ENCODE results near the gene DNAL4. TPM values are rescaled to one million over a fixed set of nuclear protein-coding genes. Genes with fewer than 3 reads are reported as not detected.

The DNAL4 gene
- polyA plus RNA-seq, 3 donors, result 8.9 to 9.3 (median 9.0) TPM

DNA sequence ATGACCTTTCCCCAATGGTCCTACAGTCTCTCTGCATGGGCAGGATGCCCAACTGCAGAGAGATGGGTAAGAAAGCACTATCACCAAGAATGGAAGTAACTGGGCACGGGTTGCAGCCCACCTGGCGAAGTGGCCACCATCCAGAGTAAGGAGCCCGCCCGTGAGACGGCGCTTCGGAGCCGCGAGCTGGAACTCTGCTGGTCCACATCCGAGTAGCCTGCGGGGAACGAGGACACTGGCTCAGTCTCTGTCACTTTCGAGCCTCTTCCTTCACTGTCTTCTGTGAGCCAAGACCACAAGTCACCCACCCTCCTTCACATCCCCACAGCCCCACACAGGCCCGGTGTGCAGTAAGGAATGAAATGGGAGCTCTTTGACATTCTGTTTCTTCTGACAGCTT is 43.8 kb downstream of the DNAL4 start:
- no peak overlapping the region for H3K4me3 ChIP-seq (replicated peaks in 1 of 3; ENCODE audit: low read depth in 2 of 3, low read length in 3 of 3)
- peaks cover 73% of the 10 kb centered on the region for H4K20me1 ChIP-seq (ENCODE audit: insufficient read depth, low read length)
- peaks cover 67 to 86% of the 10 kb centered on the region in 2 donors for H3K36me3 Mint-ChIP-seq
- no peaks in the 10 kb centered on the region for H3K27me3 ChIP-seq (ENCODE audit: control insufficient read depth in 2 of 2, insufficient read depth in 2 of 2, low read length in 2 of 2)
- no peak overlapping the region for H3K4me2 ChIP-seq (replicated peaks; ENCODE audit: extremely low read depth, low read length, poor library complexity, severe bottlenecking)
- peaks cover 0 to 3% (median 0%) of the 10 kb centered on the region in 7 donors for H3K9me3 Mint-ChIP-seq
- peak overlapping the region in 4 of 7 donors; percentile 42 to 73 (median 61) for H3K27ac Mint-ChIP-seq
- H3K9ac ChIP-seq (ENCODE audit: insufficient read depth, low read length, poor library complexity, severe bottlenecking), result no peak overlapping the region
- peaks cover 45% of the 10 kb centered on the region for H3K4me1 Mint-ChIP-seq
- no peak overlapping the region for H2AFZ ChIP-seq (ENCODE audit: insufficient read depth, low read depth, low read length, poor library complexity, severe bottlenecking)
- H3K36me3 ChIP-seq (replicated peaks in 1 of 2; ENCODE audit: control insufficient read depth in 1 of 2, insufficient read depth in 2 of 2, low read length in 2 of 2), result peaks cover 63 to 74% of the 10 kb centered on the region in 2 donors
- peak overlapping the region in 1 of 2 donors; percentile 99 for H3K27ac ChIP-seq (ENCODE audit: low read depth in 1 of 2, low read length in 2 of 2)
- H3K9me3 ChIP-seq (replicated peaks in 1 of 2; ENCODE audit: control insufficient read depth in 1 of 2, insufficient read depth in 1 of 2, low read length in 2 of 2), result no peaks in the 10 kb centered on the region
- 100% methylated on average over 9 of the region's 14 CpGs for WGBS (ENCODE audit: insufficient coverage)
- peaks cover 0 to 3% (median 0%) of the 10 kb centered on the region in 3 donors for H3K27me3 Mint-ChIP-seq (ENCODE audit: low read depth in 3 of 3)
- intact Hi-C loops (cut with micrococcal nuclease), result loop anchor here (5.0 to 10.0 kb wide), 3 partner anchors 43 to 775 kb away; partner anchors contain the start of genes ATF4 (in 1 of the 2) and GTPBP1 (in 1 of the 2)
- peaks cover 89% of the 10 kb centered on the region for H3K79me2 ChIP-seq (ENCODE audit: insufficient read depth, low read length)
- DNase-seq, result no peak
- H3K4me3 Mint-ChIP-seq, result no peak overlapping the region
- TF ChIP-seq, protein P1, sequence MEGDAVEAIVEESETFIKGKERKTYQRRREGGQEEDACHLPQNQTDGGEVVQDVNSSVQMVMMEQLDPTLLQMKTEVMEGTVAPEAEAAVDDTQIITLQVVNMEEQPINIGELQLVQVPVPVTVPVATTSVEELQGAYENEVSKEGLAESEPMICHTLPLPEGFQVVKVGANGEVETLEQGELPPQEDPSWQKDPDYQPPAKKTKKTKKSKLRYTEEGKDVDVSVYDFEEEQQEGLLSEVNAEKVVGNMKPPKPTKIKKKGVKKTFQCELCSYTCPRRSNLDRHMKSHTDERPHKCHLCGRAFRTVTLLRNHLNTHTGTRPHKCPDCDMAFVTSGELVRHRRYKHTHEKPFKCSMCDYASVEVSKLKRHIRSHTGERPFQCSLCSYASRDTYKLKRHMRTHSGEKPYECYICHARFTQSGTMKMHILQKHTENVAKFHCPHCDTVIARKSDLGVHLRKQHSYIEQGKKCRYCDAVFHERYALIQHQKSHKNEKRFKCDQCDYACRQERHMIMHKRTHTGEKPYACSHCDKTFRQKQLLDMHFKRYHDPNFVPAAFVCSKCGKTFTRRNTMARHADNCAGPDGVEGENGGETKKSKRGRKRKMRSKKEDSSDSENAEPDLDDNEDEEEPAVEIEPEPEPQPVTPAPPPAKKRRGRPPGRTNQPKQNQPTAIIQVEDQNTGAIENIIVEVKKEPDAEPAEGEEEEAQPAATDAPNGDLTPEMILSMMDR (IDR thresholded peaks at IDR 0.05), result no peak
- peaks cover 46 to 49% of the 10 kb centered on the region in 2 donors for H3K4me1 ChIP-seq (ENCODE audit: control insufficient read depth in 1 of 2, insufficient read depth in 2 of 2, low read length in 2 of 2)

GRCh38 chr22:38748487-38749136 is 45.3 kb downstream of the DNAL4 start:
- H3K79me2 ChIP-seq (ENCODE audit: insufficient read depth, low read length), result peaks cover 90% of the 10 kb centered on the region
- no peaks in the 10 kb centered on the region for H3K27me3 ChIP-seq (ENCODE audit: control insufficient read depth in 2 of 2, insufficient read depth in 2 of 2, low read length in 2 of 2)
- Mint-ChIP-seq H3K27me3 (ENCODE audit: low read depth in 3 of 3) (peaks cover 0 to 3% (median 0%) of the 10 kb centered on the region in 3 donors), H3K27ac (peak overlapping the region in 3 of 7 donors; percentile 22 to 48 (median 38)), H3K9me3 (peaks cover 0 to 3% (median 0%) of the 10 kb centered on the region in 7 donors), H3K4me3 (no peak overlapping the region), H3K4me1 (peaks cover 32% of the 10 kb centered on the region), H3K36me3 (peaks cover 72 to 98% of the 10 kb centered on the region in 2 donors)
- WGBS (ENCODE audit: insufficient coverage), result 97% methylated on average over 13 of the region's 14 CpGs
- H3K27ac ChIP-seq (ENCODE audit: low read depth in 1 of 2, low read length in 2 of 2), result peak overlapping the region in 1 of 2 donors; percentile 45
- H3K4me1 ChIP-seq (ENCODE audit: control insufficient read depth in 1 of 2, insufficient read depth in 2 of 2, low read length in 2 of 2), result peaks cover 33 to 35% of the 10 kb centered on the region in 2 donors
- H4K20me1 ChIP-seq (ENCODE audit: insufficient read depth, low read length), result peaks cover 80% of the 10 kb centered on the region
- H2AFZ ChIP-seq (ENCODE audit: insufficient read depth, low read depth, low read length, poor library complexity, severe bottlenecking), result no peak overlapping the region
- DNase-seq, result no peak
- H3K4me2 ChIP-seq (replicated peaks; ENCODE audit: extremely low read depth, low read length, poor library complexity, severe bottlenecking), result no peak overlapping the region
- H3K9ac ChIP-seq (ENCODE audit: insufficient read depth, low read length, poor library complexity, severe bottlenecking), result no peak overlapping the region
- H3K4me3 ChIP-seq (replicated peaks in 1 of 3; ENCODE audit: low read depth in 2 of 3, low read length in 3 of 3), result no peak overlapping the region
- intact Hi-C loops (cut with micrococcal nuclease), result no loop called here
- H3K9me3 ChIP-seq (replicated peaks in 1 of 2; ENCODE audit: control insufficient read depth in 1 of 2, insufficient read depth in 1 of 2, low read length in 2 of 2), result no peaks in the 10 kb centered on the region
- peaks cover 78 to 89% of the 10 kb centered on the region in 2 donors for H3K36me3 ChIP-seq (replicated peaks in 1 of 2; ENCODE audit: control insufficient read depth in 1 of 2, insufficient read depth in 2 of 2, low read length in 2 of 2)
- TF ChIP-seq, protein P1 (IDR thresholded peaks at IDR 0.05), result no peak
